Psoas muscle (tissue), 8 donors: ENCODE results near the gene BMP8A. TPM values are rescaled to one million over a fixed set of nuclear protein-coding genes. Genes with fewer than 3 reads are reported as not detected.
"Not testable (repeated sequence)": the region's sequence is repeated elsewhere in the genome, so short reads cannot be mapped to it uniquely, and the experiment has no call there.

Experiments
- ATAC-seq, 4 donors: fragments of 200-7000 bp; cut with Tn5 transposase; one replicate each; pipeline ENCODE4 v1.9.1; 2020; ENCODE audit warnings: moderate library complexity in 3 of 4, mild to moderate bottlenecking in 2 of 4
- DNase-seq, 2 donors: peaks; one replicate each; pipeline ENCODE4 v3.0.0-alpha.2; 2020
- H3K27ac ChIP-seq: fragments of 200-600 bp; one replicate; pipeline ENCODE4 v1.8.0; 2022
- H3K27me3 ChIP-seq, 3 donors: fragments of 200-600 bp in 1 of 3; one replicate each; pipeline versions ENCODE4 v1.6.1 to v1.8.0; 2013 to 2022; ENCODE audit warnings: low read length in 2 of 3, mild to moderate bottlenecking in 2 of 3, moderate library complexity in 1 of 3; ENCODE audit not compliant: insufficient read depth in 3 of 3
- H3K36me3 ChIP-seq, 2 donors: fragments of 200-600 bp in 1 of 2; one replicate each; pipeline versions ENCODE4 v1.6.1 to v1.8.0; 2013 to 2022; ENCODE audit warnings: low read depth in 1 of 2, mild to moderate bottlenecking in 1 of 2, moderate library complexity in 1 of 2; ENCODE audit not compliant: insufficient read depth in 1 of 2
- H3K4me1 ChIP-seq: fragments of 200-600 bp; one replicate; pipeline ENCODE4 v1.8.0; 2022
- H3K4me3 ChIP-seq: fragments of 200-600 bp; one replicate; pipeline ENCODE4 v1.8.0; 2022; ENCODE audit warnings: mild to moderate bottlenecking
- H3K9me3 ChIP-seq: fragments of 200-600 bp; one replicate; pipeline ENCODE4 v1.8.0; 2022
- WGBS, 3 donors: extraction: QIAGEN DNeasy Blood & Tissue Kit; methylation state at CpG; one replicate each; pipeline versions ENCODE4 v1.1.6 to v1.1.7; 2013; 5-methylcytosine and 5-hydroxymethylcytosine counted together
- intact Hi-C, 2 donors: fragments of 100-400 bp; cut with DNase I; formaldehyde crosslinking; loops; one replicate each; pipeline versions ENCODE4 v1.11.0 to v1.14.2; 2022
- polyA plus RNA-seq, 3 donors: library from polyadenylated mRNA; stranded (reverse); fragments of 200-250 nt; gene quantifications; one replicate each; pipeline ENCODE4 v1.2.3, GENCODE V29; 2013
- total RNA-seq, 4 donors: library from RNA; stranded (reverse); fragmentation: NEBNext Ultra II Directional in 2 of 4; extraction: Animal tissue kit (Norgen Biotek cat#: 25700) in 2 of 4; gene quantifications; one replicate each; pipeline versions ENCODE4 v1.2.1 to v1.2.4, GENCODE V29; 2021 to 2023
- TF ChIP-seq, protein P1 (sequence below): fragments of 200-600 bp; IDR thresholded peaks from one replicate; pipeline ENCODE4 v1.8.0; 2022; ENCODE audit warnings: antibody characterized with exemption
- donor health status: healthy with polysubstance abuse.
- donor health status: DM: no; HTN: no; CAD: no; lungs with moderate emphysema.
- donor health status: Bipolar disorder and iron deficiency.
- donor health status: healthy.
- donor health status: DM: yes; HTN: yes; CAD: no.
- donor health status: DM: no; HTN: no; CAD: no.
- donor health status: DM: no; HTN: no; CAD: no.
- donor health status: DM: yes; HTN: yes; CAD: no.

Gene BMP8A
- total and polyA plus RNA-seq, 7 donors, result 0.04 TPM; not detected in 6

DNA sequence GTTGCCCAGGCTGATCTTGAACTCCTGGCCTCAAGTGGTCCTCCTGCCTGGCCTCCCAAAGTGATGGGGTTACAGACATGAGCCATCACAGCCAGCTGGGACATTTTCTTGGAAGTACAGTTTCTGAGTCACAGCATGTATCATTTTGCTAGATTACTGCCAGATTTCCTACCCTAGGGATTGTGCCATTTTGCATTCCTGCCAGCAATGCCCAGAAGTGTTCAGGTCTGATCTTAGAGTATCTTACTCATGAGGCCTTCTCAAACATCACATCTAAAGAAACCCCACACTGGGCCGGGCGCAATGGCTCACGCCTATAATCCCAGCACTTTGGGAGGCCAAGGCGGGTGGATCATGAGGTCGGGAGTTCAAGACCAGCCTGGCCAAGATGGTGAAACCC, 10.2 kb downstream of the BMP8A start:
- TF ChIP-seq, protein P1, sequence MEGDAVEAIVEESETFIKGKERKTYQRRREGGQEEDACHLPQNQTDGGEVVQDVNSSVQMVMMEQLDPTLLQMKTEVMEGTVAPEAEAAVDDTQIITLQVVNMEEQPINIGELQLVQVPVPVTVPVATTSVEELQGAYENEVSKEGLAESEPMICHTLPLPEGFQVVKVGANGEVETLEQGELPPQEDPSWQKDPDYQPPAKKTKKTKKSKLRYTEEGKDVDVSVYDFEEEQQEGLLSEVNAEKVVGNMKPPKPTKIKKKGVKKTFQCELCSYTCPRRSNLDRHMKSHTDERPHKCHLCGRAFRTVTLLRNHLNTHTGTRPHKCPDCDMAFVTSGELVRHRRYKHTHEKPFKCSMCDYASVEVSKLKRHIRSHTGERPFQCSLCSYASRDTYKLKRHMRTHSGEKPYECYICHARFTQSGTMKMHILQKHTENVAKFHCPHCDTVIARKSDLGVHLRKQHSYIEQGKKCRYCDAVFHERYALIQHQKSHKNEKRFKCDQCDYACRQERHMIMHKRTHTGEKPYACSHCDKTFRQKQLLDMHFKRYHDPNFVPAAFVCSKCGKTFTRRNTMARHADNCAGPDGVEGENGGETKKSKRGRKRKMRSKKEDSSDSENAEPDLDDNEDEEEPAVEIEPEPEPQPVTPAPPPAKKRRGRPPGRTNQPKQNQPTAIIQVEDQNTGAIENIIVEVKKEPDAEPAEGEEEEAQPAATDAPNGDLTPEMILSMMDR, result no peak
- Histone ChIP-seq H3K4me1 (no peaks in the 10 kb centered on the region), H3K36me3 (no peaks in the 10 kb centered on the region), H3K9me3 (no peaks in the 10 kb centered on the region), H3K27ac (no peak overlapping the region), H3K4me3 (no peak overlapping the region), H3K27me3 (no peaks in the 10 kb centered on the region)
- peak; percentile 49 to 81 (median 64) for ATAC-seq
- 62 to 70% (median 68%) methylated on average over 5 of the region's 5 CpGs for WGBS, 3 donors
- intact Hi-C loops, result loop anchor here in 1 of 2 donors (2.0 kb wide), 1 partner anchor 29 kb away; no protein-coding TSS in a partner anchor
- DNase-seq, result no peak

DNA sequence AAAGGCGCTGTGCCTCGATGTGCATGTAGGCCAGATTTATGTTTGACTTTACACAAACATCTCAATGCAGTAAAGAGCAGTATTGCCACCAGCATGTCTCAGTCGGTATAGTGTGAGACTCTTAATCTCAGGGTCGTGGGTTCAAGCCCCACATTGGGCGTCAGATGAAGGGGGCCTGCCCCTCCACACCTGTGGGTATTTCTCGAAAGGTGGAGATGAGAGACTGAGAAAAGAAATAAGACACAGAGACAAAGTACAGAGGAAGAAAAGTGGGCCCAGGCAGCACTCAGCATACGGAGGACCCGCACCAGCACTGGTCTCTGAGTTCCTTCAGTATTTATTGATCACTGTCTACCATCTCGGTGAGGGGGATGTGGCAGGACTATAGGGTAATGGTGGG, 13.0 kb downstream of the BMP8A start:
- ATAC-seq, intact Hi-C loops, H3K4me1 ChIP-seq, H3K27ac ChIP-seq, H3K9me3 ChIP-seq, H3K36me3 ChIP-seq, H3K4me3 ChIP-seq, H3K27me3 ChIP-seq, DNase-seq: not testable (repeated sequence)
- WGBS, 3 donors, result 78 to 81% (median 79%) methylated on average over 9 of the region's 9 CpGs

DNA sequence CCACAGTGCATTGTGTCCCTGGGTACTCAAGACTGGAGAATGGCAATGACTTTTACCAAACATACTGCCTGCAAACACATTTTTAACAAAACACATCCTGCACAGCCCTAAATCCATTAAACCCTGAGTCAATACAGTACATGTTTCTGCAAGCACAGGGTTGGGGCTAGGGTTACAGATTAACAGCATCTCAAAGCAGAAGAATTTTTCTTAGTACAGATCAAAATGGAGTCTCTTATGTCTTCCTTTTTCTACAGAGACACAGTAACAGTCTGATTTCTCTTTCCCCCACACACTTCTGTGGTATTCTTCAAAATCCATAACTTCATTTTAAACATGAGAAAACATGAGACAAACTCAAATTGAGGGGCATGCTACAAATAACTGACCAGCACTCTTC, 13.9 kb downstream of the BMP8A start:
- Histone ChIP-seq H3K9me3 (no peaks in the 10 kb centered on the region), H3K4me1 (no peaks in the 10 kb centered on the region), H3K27ac (no peak overlapping the region), H3K4me3 (no peak overlapping the region), H3K36me3 (no peaks in the 10 kb centered on the region), H3K27me3 (no peaks in the 10 kb centered on the region)
- ATAC-seq (no peak), DNase-seq (no peak)
- intact Hi-C loops, result no loop called here
- TF ChIP-seq, protein P1, result no peak

DNA sequence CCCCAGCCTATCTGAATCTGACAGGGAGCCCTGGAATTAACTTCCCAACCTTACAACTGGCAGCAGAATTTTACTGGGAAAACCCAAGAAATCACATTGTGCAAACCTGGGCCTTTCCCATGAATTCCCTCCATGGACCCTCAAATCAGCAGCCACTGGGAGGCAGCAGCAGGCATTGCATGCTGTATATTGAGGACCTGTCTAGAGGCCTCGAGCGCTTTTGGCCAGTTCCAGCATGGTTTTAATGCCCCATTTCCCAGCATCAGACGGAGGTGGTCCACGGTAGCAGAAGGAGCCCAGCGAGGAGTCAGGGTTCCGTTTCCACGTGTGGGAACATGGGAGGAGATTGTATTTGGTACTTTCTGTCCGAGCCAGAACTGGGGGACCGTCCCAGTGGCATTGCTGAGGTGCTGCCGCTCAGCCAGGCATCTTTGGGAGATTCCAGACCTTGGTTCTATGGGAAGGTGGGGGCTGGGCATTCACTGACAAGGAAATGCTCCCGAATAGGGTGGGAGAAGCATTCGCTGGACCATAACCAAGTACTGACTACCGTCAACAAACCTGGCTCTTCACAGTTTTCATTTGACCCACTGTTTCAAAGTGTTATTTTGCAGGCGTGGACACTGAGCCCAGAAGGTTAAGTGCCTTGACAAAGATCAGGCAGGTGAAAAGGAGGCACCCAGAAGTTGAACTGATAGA, 15.9 kb downstream of the BMP8A start:
- ATAC-seq, result no peak
- H3K27ac ChIP-seq, result no peak overlapping the region
- no peak overlapping the region for H3K4me3 ChIP-seq
- no peak for DNase-seq
- 73 to 84% (median 76%) methylated on average over 14 of the region's 14 CpGs for WGBS, 3 donors
- H3K9me3 ChIP-seq, result no peaks in the 10 kb centered on the region
- intact Hi-C loops, result no loop called here
- H3K36me3 ChIP-seq, result no peaks in the 10 kb centered on the region
- H3K27me3 ChIP-seq, result no peaks in the 10 kb centered on the region
- no peaks in the 10 kb centered on the region for H3K4me1 ChIP-seq
- TF ChIP-seq, protein P1, result no peak

DNA sequence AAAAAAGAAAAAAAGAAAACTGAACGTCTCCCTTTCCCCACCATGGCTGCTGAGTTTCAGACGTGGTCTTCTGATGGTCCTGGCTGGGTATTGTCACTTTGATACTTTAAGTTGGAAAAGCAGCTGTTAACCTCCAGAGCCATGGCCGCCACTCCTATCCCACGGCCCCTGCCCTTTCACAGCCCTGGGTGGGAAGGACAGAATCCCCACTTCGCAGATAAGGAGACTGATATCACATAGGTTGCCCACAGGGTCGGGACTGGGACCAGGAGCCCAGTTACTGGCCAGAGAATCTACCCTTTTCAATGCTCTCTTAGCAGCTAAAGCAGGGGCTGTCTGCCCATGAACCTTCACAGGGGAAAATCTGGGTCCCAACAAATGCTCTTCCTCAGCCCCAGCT, 16.8 kb downstream of the BMP8A start:
- Histone ChIP-seq H3K4me3 (no peak overlapping the region), H3K36me3 (no peaks in the 10 kb centered on the region), H3K27me3 (no peaks in the 10 kb centered on the region), H3K27ac (no peak overlapping the region), H3K4me1 (no peaks in the 10 kb centered on the region), H3K9me3 (no peaks in the 10 kb centered on the region)
- whole genome bisulfite sequencing, 3 donors, result 79 to 85% (median 83%) methylated on average over 6 of the region's 6 CpGs
- intact Hi-C loops, result loop anchor here in 1 of 2 donors (2.0 kb wide), 1 partner anchor 19 kb away; no protein-coding TSS in a partner anchor
- TF ChIP-seq, protein P1, result no peak
- DNase-seq, result no peak
- no peak for ATAC-seq
